CD4-positive, CD25-positive, alpha-beta regulatory T cell (primary cell): Measurements from ENCODE around the gene C4orf54. TPM values are rescaled to one million over a fixed set of nuclear protein-coding genes. Genes with fewer than 3 reads are reported as not detected.

Experiments used
- ATAC-seq, 2 donors: fragments of 150-1000 bp; cut with Tn5 transposase; one replicate each; pipeline ENCODE4 v1.10.0; 2021; ENCODE audit warnings: low read depth in 2 of 2, moderate number of reproducible peaks in 2 of 2, moderate library complexity in 1 of 2
- DNase-seq, 3 donors: peaks; one replicate each; pipeline versions ENCODE4 v3.0.0 to v3.0.0-alpha.2; 2012 to 2022; ENCODE audit warnings: mixed read lengths in 1 of 3
- H3K27ac ChIP-seq: one replicate; pipeline ENCODE4 v1.7.0; 2013; ENCODE audit warnings: mild to moderate bottlenecking, low read length; ENCODE audit not compliant: insufficient read depth, poor library complexity, severe bottlenecking
- H3K27me3 ChIP-seq: one replicate; pipeline ENCODE4 v1.7.0; 2013; ENCODE audit warnings: low read length; ENCODE audit not compliant: control insufficient read depth, insufficient read depth
- H3K36me3 ChIP-seq: one replicate; pipeline ENCODE4 v1.7.0; 2013; ENCODE audit warnings: mild to moderate bottlenecking, low read length, moderate library complexity; ENCODE audit not compliant: control insufficient read depth, insufficient read depth
- H3K4me1 ChIP-seq: 2 replicates; pipeline ENCODE4 v1.7.0; 2013; ENCODE audit warnings: mild to moderate bottlenecking, low read length; ENCODE audit not compliant: insufficient read depth, control insufficient read depth, poor library complexity, severe bottlenecking
- H3K4me3 ChIP-seq: one replicate; pipeline ENCODE4 v1.7.0; 2013; ENCODE audit warnings: low read depth, mild to moderate bottlenecking, low read length, moderate library complexity
- H3K9me3 ChIP-seq, 2 experiments: 1 replicate in 1 of 2; 2 replicates in 1 of 2; pipeline ENCODE4 v1.7.0; 2013; ENCODE audit warnings: low read length in 2 of 2, mild to moderate bottlenecking in 1 of 2, moderate library complexity in 1 of 2; ENCODE audit not compliant: control insufficient read depth in 2 of 2
- H3K27ac Mint-ChIP-seq, 3 donors: one replicate each; pipeline ENCODE4 v1.8.0; 2020 to 2022; ENCODE audit warnings: mild to moderate bottlenecking in 3 of 3, mixed read lengths in 3 of 3, moderate library complexity in 2 of 3
- H3K27me3 Mint-ChIP-seq: one replicate; pipeline ENCODE4 v1.8.0; 2022; ENCODE audit warnings: mild to moderate bottlenecking, mixed read lengths
- H3K36me3 Mint-ChIP-seq: one replicate; pipeline ENCODE4 v1.8.0; 2020; ENCODE audit warnings: mixed read lengths
- H3K4me1 Mint-ChIP-seq, 4 donors: one replicate each; pipeline ENCODE4 v1.8.0; 2020 to 2022; ENCODE audit warnings: mixed read lengths in 4 of 4, mild to moderate bottlenecking in 1 of 4
- H3K4me3 Mint-ChIP-seq, 4 donors: one replicate each; pipeline ENCODE4 v1.8.0; 2020 to 2022; ENCODE audit warnings: mild to moderate bottlenecking in 4 of 4, mixed read lengths in 4 of 4, moderate library complexity in 3 of 4
- H3K9me3 Mint-ChIP-seq, 7 donors: one replicate each; pipeline ENCODE4 v1.8.0; 2020 to 2022; ENCODE audit warnings: mixed read lengths in 7 of 7, mild to moderate bottlenecking in 3 of 7, moderate library complexity in 2 of 7
- polyA plus RNA-seq, 4 donors: library from polyadenylated mRNA; unstranded; fragments of 300-500 nt; fragmentation: Illumina TruSeq; gene quantifications; one replicate each; pipeline ENCODE4 v1.2.3, GENCODE V29; 2021
- total RNA-seq: library from RNA; stranded (reverse); gene quantifications from one replicate; pipeline ENCODE4 v1.2.3, GENCODE V29; 2022

The C4orf54 gene
- total and polyA plus RNA-seq, 5 donors from 2014 or later = not detected

DNA sequence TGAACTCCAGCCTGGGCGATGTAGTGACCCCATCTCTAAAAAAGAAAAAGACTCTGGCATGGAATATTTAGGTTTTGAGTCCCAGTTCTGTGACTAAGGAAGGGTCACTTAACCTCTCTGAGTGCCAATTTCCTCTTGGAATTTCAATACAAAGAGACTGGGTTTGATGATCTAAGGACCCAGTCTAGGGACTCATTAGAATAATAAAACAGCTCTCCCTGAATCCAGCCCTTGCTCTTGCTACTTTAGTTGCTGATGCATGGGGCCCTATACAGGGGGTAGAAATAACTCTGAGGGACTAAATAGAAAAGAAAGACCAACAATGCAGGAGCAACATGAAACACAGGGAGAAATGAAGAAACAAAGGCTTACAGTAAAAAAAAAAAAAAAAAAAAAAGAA lies 12.6 kb downstream of the C4orf54 start:
- H3K27me3 ChIP-seq = peaks cover 2% of the 10 kb centered on the region
- H3K36me3 Mint-ChIP-seq = no peaks in the 10 kb centered on the region
- ATAC-seq (no peak), DNase-seq (no peak)
- H3K4me3 ChIP-seq = no peak overlapping the region
- H3K4me1 ChIP-seq = no peaks in the 10 kb centered on the region
- H3K27me3 Mint-ChIP-seq = peaks cover 14% of the 10 kb centered on the region
- H3K27ac Mint-ChIP-seq = no peak overlapping the region
- H3K4me1 Mint-ChIP-seq = no peaks in the 10 kb centered on the region
- H3K27ac ChIP-seq = no peak overlapping the region
- no peaks in the 10 kb centered on the region for H3K36me3 ChIP-seq
- no peaks in the 10 kb centered on the region for H3K9me3 ChIP-seq
- H3K9me3 Mint-ChIP-seq = peaks cover 0 to 1% (median 0%) of the 10 kb centered on the region in 7 donors
- no peak overlapping the region for H3K4me3 Mint-ChIP-seq

DNA sequence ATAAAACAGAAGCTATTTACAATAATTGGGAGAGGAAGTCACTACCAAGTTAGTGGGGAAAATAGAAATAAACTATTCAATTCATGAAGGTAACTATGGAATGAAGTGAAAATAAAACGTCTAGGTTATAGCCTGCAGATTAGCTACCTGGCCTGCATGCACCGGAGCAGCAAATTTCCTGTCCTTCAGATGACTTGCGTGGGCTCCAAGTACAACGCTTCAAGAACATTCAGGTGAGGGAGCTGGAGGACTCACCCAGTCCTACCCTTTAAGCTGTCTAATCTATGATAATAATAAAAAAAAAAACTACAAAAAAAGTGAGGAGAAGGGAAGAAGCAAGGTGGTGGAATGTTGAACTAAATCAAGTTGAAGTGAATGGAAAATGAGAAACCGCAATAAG lies 13.2 kb downstream of the C4orf54 start:
- no peaks in the 10 kb centered on the region for H3K4me1 ChIP-seq
- H3K36me3 ChIP-seq = no peaks in the 10 kb centered on the region
- DNase-seq = no peak
- H3K4me3 ChIP-seq = no peak overlapping the region
- H3K27ac Mint-ChIP-seq = no peak overlapping the region
- H3K27me3 Mint-ChIP-seq = peaks cover 14% of the 10 kb centered on the region
- no peaks in the 10 kb centered on the region for H3K4me1 Mint-ChIP-seq
- H3K27me3 ChIP-seq = peaks cover 2% of the 10 kb centered on the region
- no peak for ATAC-seq
- no peak overlapping the region for H3K27ac ChIP-seq
- no peaks in the 10 kb centered on the region for H3K36me3 Mint-ChIP-seq
- no peak overlapping the region for H3K4me3 Mint-ChIP-seq
- H3K9me3 Mint-ChIP-seq = no peaks in the 10 kb centered on the region
- no peaks in the 10 kb centered on the region for H3K9me3 ChIP-seq

DNA sequence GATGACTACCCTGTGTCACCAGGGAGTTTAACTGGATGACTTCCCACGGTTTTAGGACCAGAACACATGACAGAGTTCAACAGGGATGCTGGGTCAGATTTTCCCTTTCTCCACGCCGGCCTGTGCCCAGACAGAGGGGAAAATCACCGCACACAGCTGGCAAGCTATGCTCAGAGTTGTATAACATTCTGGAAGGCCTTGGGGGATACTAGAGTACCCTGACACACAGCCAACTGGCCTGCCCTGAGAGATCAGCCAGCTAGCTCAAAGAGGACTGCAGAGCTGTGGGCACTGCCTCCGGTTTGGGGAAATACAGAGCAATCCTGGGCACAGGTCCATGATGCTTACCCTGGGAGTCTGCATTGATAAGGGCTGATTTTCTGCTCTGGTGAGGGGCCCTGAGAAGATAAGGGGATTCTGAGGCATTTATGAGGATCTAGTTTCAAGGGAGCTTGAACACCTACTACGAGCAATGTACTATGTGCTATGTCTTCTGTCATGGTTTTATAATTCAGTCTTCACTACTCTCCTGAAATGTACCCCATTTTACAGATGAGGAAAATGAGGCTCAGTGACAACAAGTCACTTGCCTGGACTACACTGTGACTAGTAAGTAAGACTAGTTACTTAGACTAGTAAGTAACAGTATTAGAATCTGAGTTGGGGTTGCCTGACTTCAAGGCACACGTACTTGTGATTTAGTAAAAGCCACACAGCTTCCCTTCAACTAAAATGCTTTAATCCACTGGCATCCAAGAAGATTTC lies 14.7 kb downstream of the C4orf54 start:
- Mint-ChIP-seq H3K27me3 (peaks cover 23% of the 10 kb centered on the region), H3K36me3 (no peaks in the 10 kb centered on the region), H3K4me1 (no peaks in the 10 kb centered on the region), H3K9me3 (no peaks in the 10 kb centered on the region), H3K27ac (no peak overlapping the region), H3K4me3 (no peak overlapping the region)
- no peaks in the 10 kb centered on the region for H3K36me3 ChIP-seq
- peaks cover 2% of the 10 kb centered on the region for H3K27me3 ChIP-seq
- H3K4me3 ChIP-seq = no peak overlapping the region
- no peak overlapping the region for H3K27ac ChIP-seq
- no peaks in the 10 kb centered on the region for H3K4me1 ChIP-seq
- ATAC-seq = no peak
- no peaks in the 10 kb centered on the region for H3K9me3 ChIP-seq
- no peak for DNase-seq

DNA sequence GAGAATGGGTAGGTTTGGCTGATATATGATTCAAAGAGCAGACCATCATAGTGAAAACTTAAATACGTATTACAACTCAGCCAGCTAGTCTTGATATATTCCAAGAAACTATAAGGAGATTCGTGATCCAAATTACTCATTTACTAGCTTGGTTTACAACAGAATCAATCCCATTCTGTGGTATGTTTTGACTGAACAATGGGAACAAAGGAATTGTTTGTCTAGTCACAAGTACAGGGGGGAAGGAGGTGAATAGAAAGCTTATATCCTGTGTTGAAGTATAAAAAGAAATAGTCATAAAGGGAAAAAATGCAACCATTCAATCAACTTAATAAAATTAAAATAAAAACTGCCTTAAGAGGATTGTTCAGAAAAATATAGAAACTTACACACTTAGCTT lies 17.0 kb downstream of the C4orf54 start:
- H3K4me1 ChIP-seq = no peaks in the 10 kb centered on the region
- Mint-ChIP-seq H3K9me3 (no peaks in the 10 kb centered on the region), H3K27me3 (peaks cover 23% of the 10 kb centered on the region), H3K4me3 (no peak overlapping the region), H3K27ac (no peak overlapping the region), H3K36me3 (no peaks in the 10 kb centered on the region), H3K4me1 (no peaks in the 10 kb centered on the region)
- H3K27me3 ChIP-seq = peaks cover 4% of the 10 kb centered on the region
- DNase-seq = no peak
- no peak for ATAC-seq
- no peak overlapping the region for H3K4me3 ChIP-seq
- no peaks in the 10 kb centered on the region for H3K9me3 ChIP-seq
- no peaks in the 10 kb centered on the region for H3K36me3 ChIP-seq
- no peak overlapping the region for H3K27ac ChIP-seq

DNA sequence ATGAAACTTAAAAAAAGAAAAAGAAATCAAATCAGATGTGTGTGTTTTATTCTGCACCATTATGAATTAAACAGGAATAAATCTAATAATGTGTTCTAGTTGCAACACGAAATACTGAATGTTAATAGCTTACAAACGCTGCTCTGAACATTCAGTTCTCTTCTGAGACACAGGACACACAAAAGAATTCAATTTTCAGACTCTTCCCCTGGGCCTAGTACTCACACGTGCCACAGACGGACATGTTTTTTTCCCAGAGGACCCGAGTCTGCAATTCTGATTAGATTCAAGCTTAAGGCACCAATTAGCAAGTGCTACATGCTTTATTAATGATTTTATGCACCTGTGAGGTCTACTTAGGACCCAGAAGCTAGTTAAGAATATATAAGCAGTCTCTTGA lies 20.5 kb downstream of the C4orf54 start:
- Mint-ChIP-seq H3K4me3 (no peak overlapping the region), H3K9me3 (peaks cover 0 to 1% (median 0%) of the 10 kb centered on the region in 7 donors), H3K36me3 (no peaks in the 10 kb centered on the region), H3K4me1 (no peaks in the 10 kb centered on the region), H3K27ac (no peak overlapping the region), H3K27me3 (peaks cover 28% of the 10 kb centered on the region)
- Histone ChIP-seq H3K4me3 (no peak overlapping the region), H3K4me1 (no peaks in the 10 kb centered on the region), H3K27me3 (peaks cover 7% of the 10 kb centered on the region), H3K9me3 (no peaks in the 10 kb centered on the region), H3K27ac (no peak overlapping the region), H3K36me3 (no peaks in the 10 kb centered on the region)
- DNase-seq (no peak), ATAC-seq (no peak)

DNA sequence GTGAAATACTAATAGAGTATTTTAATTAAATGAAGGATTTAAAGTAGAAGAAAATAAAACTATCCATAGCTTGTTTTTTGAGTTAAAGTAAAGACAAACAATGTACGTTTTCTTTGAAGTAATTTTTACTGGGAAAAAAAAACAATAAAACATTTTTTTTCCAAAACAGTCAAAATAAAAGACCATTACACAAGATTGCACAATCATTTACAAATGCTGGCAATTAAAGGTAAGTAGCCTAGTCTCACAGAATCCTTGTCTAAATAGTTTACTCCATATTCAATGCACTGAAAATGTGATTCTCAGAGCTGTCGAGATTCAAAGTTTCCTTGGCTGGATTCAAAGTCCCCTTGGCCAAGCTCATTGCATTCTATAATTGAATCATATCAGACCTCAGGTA lies 21.2 kb downstream of the C4orf54 start:
- DNase-seq = no peak
- Histone ChIP-seq H3K27me3 (peaks cover 7% of the 10 kb centered on the region), H3K4me1 (no peaks in the 10 kb centered on the region), H3K27ac (no peak overlapping the region), H3K9me3 (no peaks in the 10 kb centered on the region), H3K4me3 (no peak overlapping the region), H3K36me3 (no peaks in the 10 kb centered on the region)
- H3K9me3 Mint-ChIP-seq = peaks cover 0 to 1% (median 0%) of the 10 kb centered on the region in 7 donors
- no peaks in the 10 kb centered on the region for H3K36me3 Mint-ChIP-seq
- ATAC-seq = no peak
- H3K4me1 Mint-ChIP-seq = no peaks in the 10 kb centered on the region
- no peak overlapping the region for H3K27ac Mint-ChIP-seq
- peaks cover 26% of the 10 kb centered on the region for H3K27me3 Mint-ChIP-seq
- no peak overlapping the region for H3K4me3 Mint-ChIP-seq

DNA sequence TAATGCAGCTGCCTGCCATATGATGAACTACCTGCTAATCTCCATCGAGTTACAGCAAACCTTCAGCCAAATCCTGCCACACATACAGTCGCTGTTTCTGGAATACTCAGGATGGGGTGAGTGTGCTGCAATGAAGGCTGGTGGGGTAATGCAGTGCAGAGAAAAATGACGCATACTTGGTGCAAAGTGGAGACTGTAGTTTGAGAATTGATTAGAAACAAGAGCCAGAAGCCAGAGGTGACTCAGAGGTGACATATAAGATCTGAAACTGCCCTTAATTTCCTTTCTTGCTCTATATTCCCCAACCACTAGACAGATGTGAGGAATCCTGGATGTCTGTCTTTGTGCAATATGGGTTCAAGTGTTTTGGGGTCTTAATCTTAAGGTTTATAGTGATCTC lies 22.0 kb downstream of the C4orf54 start:
- DNase-seq (no peak), ATAC-seq (no peak)
- H3K27me3 Mint-ChIP-seq = peaks cover 27% of the 10 kb centered on the region
- no peaks in the 10 kb centered on the region for H3K36me3 Mint-ChIP-seq
- H3K36me3 ChIP-seq = no peaks in the 10 kb centered on the region
- no peak overlapping the region for H3K27ac Mint-ChIP-seq
- H3K4me1 ChIP-seq = no peaks in the 10 kb centered on the region
- H3K9me3 ChIP-seq = no peaks in the 10 kb centered on the region
- peaks cover 10% of the 10 kb centered on the region for H3K27me3 ChIP-seq
- H3K4me3 ChIP-seq = no peak overlapping the region
- H3K4me1 Mint-ChIP-seq = no peaks in the 10 kb centered on the region
- no peak overlapping the region for H3K27ac ChIP-seq
- peaks cover 0 to 1% (median 0%) of the 10 kb centered on the region in 7 donors for H3K9me3 Mint-ChIP-seq
- H3K4me3 Mint-ChIP-seq = no peak overlapping the region

DNA sequence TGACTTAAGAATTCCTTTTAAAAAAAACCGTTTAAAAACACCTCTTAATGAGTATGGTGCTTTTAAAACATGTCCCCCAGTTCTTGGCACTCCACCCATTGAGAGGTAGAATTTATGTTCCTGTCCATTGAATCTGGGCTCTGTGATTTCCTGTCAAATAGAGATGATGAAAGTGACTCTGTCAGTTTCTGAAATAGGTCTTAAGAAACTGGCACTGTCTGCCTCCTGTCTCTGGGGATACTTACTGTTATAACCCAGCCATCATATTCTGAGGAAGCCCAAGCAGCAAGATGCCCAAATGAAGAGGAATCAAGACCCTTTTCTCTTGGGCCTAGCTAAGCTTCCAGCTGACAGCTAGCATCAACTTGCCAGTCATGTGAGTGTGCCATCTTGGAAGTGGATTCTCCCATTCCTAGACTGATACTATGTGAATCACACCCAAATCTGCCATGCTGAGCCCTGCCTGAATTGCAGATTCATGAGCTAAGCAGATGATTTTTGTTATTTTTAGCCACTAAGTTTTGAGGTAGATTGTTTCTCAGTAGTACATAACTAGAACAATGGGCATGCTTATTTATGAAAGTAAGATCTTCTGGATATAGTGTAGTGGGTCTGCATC lies 22.8 kb downstream of the C4orf54 start:
- no peak overlapping the region for H3K4me3 ChIP-seq
- no peaks in the 10 kb centered on the region for H3K4me1 ChIP-seq
- no peaks in the 10 kb centered on the region for H3K36me3 ChIP-seq
- ATAC-seq (no peak), DNase-seq (no peak)
- no peak overlapping the region for H3K27ac ChIP-seq
- H3K9me3 ChIP-seq = no peaks in the 10 kb centered on the region
- Mint-ChIP-seq H3K9me3 (peaks cover 0 to 1% (median 0%) of the 10 kb centered on the region in 7 donors), H3K27ac (no peak overlapping the region), H3K4me3 (no peak overlapping the region), H3K36me3 (no peaks in the 10 kb centered on the region), H3K27me3 (peaks cover 30% of the 10 kb centered on the region), H3K4me1 (peaks cover 0 to 3% (median 0%) of the 10 kb centered on the region in 4 donors)
- H3K27me3 ChIP-seq = peaks cover 10% of the 10 kb centered on the region
